HG02938 (cell line): ENCODE measurements around the gene MYH6.
"Not testable (repeated sequence)": the region's sequence is repeated elsewhere in the genome, so short reads cannot be mapped to it uniquely, and the experiment has no call there.

Experiments used
- ATAC-seq: cut with Tn5 transposase; IDR thresholded peaks from one replicate; pipeline ENCODE4 v1.9.1; 2021; ENCODE audit warnings: mild to moderate bottlenecking, moderate library complexity; ENCODE audit not compliant: unreplicated experiment

Gene MYH6

DNA sequence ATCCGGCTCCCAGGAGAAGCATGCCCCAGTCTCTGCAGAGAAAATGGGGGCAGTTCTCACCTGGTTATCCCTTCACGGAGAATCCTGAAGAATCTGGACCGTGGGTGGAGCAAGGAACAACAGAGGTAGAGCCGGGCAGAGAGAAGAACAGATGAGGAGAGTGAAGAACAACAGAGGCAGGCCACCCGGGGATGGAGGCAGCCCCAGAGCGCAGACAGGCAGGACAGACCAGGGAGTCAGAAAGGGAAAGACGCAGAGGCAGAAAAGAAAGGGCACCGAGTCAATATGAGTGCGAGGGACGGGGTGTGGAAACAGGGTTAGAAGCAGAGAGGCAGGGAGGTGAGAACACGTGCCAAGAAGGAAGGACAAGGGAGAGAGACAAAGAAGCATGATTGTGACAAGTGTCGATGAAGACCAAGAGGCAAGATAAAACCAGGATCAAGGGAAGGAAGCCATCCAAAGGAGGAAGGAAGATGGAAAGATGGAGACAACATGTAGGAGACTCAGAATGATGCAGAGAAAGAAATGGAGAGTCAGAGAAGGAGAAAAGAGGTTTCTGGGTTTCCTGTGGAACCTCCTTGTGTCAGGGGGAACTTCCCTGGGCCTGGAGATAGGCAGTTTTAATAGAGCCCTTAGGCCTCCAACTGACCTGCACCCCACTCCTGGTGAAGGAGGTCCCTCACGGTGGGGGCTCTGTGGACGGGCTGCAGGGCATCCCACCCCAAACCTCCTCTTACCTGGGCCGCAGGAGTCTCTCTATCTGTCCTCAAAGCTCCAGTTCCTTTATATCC lies at the start of gene MYH6:
TSS of gene MYH6 (minus strand) at position 758 of the 791 bp plus-strand sequence. CDS start 1,050 bp downstream, outside the sequence.
- no peak for ATAC-seq

DNA sequence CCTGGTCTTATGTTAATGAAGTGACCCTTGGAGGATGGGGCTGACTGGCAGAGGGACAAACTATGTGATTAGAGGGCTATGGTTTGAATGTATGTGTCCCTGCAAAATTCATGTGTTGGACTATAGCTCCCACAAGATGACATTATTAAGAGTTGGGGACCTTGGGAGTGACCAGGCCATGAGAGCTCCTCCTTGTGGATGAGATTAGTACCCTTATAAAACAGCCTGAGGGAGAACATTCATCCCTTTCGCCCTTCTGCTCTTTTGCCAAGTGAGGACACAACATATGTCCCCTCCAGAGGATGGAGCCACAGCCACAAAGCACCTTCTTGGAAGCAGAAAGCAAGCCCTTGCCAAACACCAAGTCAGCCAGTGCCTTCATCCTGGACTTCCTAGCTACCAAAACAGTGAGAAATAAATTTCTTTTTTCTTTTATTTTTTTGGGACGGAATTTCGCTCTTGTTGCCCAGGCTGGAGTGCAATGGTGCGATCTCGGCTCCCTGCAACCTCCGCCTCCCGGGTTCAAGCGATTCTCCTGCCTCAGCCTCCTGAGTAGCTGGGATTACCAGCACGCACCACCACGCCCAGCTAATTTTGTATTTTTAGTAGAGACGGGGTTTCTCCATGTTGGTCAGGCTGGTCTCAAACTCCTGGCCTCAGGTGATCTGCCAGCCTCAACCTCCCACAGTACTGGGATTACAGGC lies 49.0 kb upstream of the MYH6 start:
- not testable (repeated sequence) for ATAC-seq

DNA sequence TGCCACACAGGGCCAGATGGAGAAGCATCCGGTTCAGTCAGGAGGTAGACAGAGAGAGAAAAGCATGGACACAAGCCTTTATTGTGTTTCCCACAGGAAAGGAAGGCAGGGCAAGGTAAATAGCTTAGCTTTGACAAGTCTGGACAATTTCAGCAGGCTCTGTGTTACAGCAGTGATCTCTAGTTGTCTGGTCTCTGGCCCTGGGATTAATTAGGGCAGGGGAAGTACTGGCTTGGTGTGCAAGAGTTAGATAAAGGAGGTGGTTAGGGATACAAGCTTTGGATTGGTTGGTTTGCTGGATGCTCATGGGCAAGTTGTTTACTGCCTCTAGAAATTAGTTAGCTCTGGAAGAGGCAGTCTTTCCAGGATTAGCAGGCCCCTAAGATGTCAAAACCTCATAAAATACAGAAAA lies 46.4 kb upstream of the MYH6 start:
- ATAC-seq = no peak

DNA sequence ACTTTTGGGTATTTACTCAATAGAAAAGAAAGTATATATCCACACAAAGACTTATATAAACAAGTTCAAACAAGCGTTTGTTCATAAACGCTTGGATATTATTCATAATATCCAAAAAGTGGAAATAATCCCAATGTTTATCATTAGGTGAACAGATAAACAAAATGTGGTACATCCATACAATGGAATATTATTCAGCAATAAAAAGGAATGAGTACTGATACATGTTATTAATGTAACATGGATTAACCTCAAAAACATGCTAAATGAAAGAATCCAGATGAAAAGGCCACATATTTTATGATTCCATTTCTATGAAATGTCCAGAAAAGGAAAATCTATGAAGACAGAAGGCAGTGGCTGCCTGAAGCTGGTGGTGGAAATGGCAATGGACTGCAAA lies 44.2 kb upstream of the MYH6 start:
- no peak for ATAC-seq

DNA sequence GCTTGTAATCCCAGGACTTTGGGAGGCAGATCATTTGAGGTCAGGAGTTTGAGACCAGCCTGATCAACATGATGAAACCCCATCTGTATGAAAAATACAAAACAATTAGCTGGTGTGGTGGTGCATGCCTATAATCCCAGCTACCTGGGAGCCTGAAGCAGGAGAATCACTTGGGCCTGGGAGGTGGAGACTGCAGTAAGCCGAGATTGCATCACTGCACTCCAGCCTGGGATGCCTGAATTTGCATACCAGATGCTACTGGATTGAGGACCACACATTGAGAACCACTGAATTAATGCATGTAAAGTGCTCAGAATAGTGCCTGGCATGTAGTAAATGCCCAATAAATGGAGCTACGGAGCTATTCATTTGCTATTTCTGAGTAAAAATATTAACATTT lies 42.3 kb upstream of the MYH6 start:
- no peak for ATAC-seq

DNA sequence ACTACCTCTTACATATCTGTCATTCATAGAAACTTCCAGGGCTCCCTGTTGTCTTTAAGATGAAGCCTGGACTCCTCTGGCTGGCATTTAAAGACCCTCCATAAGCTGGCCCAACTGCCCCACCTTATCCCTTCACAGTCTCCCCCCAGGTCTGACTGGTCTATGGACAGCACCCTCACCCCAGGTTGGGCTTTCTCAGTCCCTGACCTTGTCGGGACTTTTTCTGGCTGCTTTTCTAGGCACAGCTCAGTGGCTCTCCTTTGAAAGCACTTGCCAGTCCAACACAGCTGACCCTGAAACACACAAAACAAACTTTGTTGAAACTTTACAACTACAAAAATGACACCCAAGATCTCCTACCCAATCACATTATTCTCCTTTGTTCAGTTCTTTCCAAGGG lies 41.2 kb upstream of the MYH6 start:
- no peak for ATAC-seq

DNA sequence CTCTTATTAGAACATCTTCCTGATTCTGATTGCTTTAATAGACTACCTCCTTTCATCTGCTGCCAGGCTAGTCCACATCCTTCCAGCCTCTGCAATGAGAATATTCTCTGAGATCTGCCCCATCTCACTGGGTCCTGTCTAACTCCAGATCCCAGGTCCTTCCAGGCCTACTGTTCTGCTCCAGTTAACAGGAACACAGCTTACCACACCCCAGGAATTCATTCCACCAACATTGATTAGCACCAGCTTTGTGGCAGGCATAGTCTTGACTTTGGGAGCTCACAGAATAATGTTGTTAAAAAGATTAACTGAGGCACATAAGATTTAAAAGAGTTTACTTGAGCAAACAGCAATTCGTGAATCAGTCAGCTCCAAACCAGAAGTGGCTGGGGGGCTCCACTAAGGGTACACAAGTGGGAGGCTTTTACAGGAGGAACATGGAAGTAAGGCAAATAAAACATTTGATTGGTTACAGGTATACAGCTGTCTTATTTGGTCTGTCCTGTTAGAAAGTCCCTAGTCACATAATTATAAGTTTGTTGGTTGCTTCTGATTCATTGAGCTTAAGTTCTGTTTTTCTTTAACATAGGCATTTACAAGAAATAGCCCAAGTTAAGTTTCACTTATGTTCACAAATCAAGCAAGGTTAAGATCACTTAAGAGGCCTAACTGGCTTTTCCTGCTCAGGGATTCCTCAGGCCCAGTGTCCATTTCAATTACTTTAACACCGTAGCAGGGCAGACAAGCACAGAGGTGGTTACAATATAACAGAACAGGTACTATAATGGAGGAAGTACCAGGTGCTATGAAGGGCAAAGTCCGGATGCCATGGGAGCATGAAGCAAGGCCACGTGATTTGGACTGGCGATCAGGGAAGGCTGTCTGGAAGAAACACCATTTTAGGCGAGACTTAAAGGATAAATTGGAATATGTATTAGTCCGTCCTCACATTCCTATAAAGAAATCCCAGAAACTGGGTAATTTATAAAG lies 39.6 kb upstream of the MYH6 start:
- no peak for ATAC-seq

DNA sequence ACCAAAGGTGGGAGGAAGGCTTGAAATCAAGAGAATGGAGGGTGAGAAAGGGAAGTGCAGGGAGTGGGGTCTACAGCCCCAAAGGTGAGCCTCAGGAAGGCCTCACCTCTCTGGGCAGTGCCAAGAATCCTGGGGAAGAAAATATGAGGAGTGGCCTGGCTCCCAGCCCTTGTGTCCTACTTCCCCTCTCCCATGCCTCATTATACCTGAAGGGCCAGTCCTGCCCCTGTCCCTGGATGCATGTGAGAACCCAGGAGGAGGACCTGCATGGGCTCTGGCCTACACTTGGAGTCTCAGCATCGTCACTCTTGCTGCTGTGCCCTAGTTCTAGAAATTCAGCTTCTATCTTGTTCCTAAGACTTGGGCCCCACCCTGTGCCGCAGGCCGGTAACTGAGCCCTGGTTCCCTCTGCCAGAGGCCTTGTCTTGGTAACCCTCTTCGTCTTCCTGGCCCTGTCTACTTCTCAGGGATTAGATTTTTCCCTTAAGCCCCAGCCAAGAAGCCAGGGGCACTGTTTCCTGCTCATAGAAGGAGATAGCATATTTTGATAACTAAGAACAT lies 38.3 kb upstream of the MYH6 start:
- no peak for ATAC-seq

DNA sequence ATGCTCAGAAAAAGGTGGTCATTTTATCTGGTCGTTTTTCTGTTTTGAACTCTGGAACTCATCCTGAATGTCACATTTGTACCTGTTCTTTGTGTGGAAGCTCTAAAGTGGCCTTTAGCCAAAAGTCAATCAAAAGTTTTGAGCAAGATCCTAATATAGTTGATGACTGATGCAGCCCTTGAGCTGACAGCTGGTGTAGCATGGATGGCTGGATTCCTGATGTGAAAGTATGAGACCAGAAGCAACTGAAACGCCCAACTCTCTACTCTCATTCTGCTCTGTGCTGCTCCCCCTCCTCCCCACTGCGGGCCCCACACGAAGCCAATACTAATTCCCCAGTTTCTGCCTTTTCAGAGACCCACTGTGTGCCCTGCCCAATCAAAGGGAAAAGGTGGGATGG lies 37.7 kb upstream of the MYH6 start:
- no peak for ATAC-seq

DNA sequence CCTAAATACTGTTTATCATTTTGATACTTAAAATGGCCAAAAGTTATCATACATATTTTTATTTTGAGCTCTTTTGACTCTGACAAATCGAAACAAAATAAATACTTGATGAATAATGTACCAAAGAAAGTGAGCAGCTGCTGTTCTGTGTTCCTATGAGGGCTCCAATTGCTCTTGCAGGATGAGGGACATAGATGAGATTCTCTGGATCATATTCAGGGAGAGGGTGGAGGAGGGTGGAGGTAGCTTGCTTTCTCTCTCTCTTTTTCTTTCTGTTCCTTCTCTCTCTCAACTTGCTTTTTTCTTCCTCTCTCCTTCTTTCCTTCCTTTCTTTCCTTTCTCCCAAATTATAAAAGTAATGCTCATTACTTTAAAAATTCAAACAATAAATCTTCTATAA lies 36.2 kb upstream of the MYH6 start:
- ATAC-seq = no peak

DNA sequence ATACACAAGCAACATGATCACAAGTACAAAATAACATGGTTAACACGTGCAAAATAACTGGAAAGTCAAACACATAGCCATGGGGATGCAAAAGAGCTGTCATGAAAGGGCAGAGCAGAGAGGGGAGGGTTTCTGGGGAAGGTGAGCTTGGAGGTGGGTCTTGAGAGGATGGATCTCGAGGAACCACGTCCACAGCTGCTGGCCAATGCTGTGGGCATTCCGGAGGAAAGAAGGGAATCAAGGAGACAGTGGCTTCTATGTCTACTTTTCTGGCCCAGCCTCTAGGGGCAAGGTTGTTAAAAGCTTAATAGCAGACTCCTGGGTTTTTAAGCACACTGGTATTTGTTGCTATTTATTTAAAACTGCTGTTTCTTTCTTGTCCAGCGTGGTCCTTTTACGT lies 35.8 kb upstream of the MYH6 start:
- ATAC-seq = no peak

DNA sequence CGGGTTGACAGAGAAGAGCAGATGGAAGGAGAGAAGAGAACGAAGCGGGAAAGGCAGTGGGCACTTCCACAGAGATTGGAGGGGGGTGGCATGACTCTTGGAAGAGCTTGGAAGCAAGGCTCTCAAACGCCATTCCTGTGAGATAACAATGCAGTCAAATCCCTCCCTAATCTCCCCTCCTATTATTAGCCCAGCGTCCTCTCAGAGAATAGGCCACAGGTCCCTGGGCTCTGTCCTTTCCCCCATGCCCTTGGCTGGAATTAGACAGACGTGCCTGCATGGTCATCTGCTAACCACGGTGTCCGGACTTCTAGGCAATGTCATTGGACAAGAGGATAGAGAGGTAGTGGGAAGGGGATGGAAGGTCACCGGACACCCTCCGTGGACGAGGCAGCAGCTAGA lies 35.3 kb upstream of the MYH6 start:
- ATAC-seq = no peak

DNA sequence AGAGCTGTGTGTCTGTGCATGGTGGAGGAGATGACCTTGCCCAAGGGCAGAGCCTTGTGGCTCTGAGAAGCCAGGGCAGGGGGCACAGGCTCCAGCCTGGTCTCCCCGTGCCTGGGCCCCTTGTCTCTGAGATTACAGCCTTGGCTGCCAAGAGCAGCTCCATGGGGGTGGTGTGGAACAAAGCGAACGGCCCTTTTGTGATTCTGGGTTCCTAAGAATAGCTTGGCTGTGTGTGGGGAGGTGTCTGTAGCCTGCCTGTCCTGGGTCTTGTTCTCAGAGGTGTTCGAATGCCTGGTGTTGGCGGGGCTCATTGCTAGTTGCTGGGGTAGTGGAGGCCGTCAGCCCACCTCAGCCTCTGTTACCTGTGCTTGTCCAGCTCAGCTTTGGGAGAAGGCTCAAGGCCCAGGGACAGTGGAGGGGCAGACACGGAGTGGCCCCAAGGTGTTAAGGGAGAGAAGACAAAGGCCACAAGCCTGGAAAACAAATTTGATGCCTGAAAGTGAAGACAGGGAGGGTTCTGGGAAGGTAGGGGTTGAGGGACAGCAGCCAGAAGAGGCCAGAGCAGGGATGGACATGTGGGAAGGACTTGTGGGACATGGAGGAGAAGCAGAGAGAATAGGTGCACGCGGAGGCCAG lies 34.8 kb upstream of the MYH6 start:
- no peak for ATAC-seq

DNA sequence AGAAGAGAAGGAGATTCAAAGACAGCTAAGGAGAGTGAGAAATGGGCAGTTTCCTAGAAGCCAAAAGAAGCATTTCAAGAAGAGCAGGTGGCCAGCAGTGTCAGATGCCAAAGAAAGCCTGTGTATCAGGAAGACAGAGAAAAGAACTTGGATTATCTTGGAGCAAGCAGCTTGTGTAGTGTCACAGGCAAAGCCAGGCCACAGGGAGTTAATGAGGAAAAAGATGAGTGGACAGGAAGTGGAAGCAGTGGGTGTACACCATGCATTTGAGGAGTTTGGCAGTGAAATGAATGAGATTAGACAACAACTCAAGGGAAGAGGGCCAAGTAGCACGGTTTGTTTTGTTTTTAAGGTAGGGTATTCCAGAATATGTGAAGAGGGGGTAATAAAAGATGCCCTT lies 33.0 kb upstream of the MYH6 start:
- ATAC-seq = no peak

DNA sequence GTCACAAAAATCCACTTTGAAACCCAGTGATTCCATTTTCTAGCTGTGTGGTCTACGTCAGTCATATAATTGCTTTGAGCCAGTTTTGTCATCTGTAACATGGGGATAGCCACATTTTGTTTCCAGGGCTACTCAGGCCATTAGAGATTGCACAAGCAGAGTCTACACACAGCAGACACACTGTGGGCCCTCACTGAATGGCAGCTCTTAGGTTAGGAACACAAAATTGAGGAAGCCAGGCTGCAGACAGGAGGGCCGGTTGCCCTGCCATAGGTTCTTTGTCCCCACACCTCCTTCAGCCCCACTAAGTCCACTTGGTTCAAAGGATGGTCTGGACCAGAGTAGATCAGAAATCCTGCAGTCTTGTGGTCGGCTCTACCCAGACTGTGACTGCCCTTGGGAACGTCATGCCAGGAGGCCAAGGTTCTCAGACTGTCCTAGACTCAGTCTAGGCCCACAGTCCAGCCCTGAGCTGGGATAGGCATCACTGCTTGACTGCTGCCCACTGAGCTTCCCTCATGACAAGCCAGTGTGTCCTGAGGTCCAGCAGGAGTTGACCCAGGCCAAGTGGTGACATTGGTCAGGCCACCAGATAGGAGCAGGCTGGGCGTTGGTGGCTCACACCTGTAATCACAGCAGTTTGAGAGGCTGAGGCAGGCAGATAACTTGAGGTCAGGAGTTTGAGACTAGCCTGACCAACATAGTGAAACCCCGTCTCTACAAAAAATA lies 31.2 kb upstream of the MYH6 start:
- no peak for ATAC-seq

DNA sequence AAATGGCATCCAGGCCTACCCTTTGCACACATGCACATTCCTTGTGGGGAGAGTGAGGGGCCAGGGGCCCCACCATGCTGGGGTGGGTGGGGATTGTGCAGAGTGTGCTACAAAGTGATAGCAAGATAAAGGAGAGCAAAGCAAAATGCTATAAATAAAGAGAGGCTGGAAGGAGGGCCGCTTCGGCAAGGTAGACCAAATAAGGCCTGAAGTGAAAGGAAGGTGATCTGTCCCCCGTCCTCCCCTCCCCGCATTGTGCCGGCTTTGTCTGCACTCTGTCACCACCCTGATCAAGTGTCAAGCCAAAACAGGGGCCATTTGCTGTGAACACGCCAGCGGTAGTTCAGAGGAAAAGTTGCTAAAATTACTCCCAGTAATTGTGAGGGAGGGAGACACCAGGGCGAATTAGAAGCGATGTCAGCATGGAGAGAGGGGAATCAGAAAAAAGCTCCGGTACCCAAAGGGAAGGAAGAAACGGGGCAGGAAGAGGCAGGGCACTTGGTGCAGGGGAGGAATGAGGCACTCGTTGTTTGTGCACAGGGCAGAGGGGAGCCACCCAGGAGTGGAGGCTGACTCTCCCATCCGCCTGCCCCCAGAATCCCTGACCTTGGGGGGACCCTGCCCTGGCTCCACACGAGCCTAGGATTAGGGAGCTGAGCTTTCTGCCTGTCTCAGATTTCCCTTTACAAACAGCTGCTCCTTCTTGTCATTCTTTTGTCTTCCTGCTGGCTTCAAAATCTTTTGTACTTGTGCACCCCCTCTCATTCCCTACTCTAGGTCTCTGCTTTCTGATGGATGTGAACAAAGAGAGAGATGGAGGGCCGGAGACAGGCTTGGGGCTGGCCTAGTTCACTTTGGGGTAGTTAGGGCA lies 30.3 kb upstream of the MYH6 start:
- no peak for ATAC-seq

DNA sequence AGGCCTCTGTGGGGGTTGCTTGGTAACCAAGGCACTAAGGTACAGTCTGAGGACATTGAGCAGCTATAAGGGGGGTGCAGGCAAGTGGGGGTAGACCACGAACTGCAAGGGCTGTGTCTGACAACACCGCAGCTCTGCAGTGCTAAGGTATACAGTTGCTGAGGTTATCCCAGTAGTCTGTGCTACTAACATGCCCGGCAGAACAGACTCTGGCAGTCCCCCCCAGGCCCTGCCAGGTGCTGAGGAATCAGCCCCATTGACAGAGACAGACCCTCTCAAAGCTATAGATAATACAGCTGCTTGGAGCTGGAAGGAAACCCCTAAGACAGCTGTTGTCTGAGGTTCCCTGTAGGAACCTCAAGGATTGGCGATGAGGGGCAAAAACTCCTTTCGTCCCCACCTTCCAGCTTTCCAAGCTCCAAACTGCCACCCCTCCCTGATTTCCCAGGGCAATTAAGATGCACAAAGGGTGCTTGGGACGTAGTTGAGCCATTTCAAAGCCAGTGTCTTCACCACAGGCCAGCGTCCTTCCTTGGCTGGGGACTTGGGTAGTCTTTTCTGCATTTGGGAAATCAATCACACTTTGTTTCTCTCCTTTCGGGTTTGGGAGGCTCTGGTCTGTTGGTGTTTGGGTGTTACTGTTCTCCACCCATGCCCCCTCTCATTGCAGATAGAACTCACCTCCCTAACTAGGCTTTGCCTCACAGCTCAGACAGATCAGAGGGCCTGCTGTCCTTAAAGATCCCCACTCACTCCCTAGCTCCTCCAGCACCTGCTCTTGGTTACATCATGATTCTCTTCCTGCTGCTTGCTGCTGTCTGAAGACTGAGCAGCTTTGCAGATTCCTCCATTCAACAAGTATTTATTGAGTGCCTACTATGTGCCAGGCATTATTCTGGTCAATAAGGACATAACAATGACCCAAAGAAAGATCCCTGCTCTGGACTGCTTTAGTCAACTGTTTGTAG lies 29.3 kb upstream of the MYH6 start:
- ATAC-seq = no peak
